D721Med (cell line): ENCODE results near the gene CFAP54.

Experiments used
- DNase-seq: peaks from one replicate; pipeline ENCODE4 v3.0.0; 2011; ENCODE audit warnings: low spot score; ENCODE audit not compliant: insufficient read length
- FAIRE-seq: peaks from 2 replicates; lab custom pipeline; 2011; peaks lifted over from hg19 to GRCh38; lab: Jason Lieb, UNC
- CTCF ChIP-seq: IDR thresholded peaks from 2 replicates; pipeline ENCODE4 v1.5.1; 2012; ENCODE audit warnings: mild to moderate bottlenecking, control low read depth; ENCODE audit not compliant: insufficient read depth; ENCODE audit errors: missing control alignments

Gene CFAP54

GRCh38 chr12:96495155-96495554 is 5.8 kb downstream of the CFAP54 start:
- DNase-seq (no peak), FAIRE-seq (no peak)
- no peak for TF ChIP-seq CTCF

- TF ChIP-seq CTCF: no peak
- no peak for FAIRE-seq
- DNase-seq: no peak
Measured at GRCh38 chr12:96495841-96496545, 6.6 kb downstream of the CFAP54 start.

GRCh38 chr12:96496944-96497343 is 7.6 kb downstream of the CFAP54 start:
- DNase-seq (no peak), FAIRE-seq (no peak)
- no peak for TF ChIP-seq CTCF

- no peak for TF ChIP-seq CTCF
- DNase-seq (no peak), FAIRE-seq (no peak)
Measured at GRCh38 chr12:96497855-96498254, 8.5 kb downstream of the CFAP54 start.

DNA sequence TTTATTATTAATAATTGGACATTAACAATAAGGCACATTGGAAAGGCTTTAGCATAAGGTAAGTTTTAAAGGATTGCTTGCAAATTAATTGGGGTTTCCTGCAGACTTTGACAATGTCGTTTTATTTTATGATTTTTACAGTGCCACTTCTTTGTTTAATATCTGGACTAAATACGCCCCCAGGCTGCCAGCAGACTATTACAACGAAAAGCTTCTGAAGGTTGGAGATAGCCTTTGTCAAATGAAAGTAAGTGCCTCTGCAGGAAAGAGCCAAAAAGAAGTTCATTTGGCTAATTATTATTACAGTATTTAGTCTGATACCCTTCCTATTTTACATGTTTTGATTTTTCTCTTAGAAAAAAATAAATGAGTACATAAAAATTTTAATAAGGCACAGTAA is 11.3 kb downstream of the CFAP54 start:
- no peak for FAIRE-seq
- no peak for DNase-seq
- no peak for TF ChIP-seq CTCF

- no peak for FAIRE-seq
- DNase-seq: no peak
- no peak for TF ChIP-seq CTCF
Measured at GRCh38 chr12:96501133-96501761, 11.9 kb downstream of the CFAP54 start.

DNA sequence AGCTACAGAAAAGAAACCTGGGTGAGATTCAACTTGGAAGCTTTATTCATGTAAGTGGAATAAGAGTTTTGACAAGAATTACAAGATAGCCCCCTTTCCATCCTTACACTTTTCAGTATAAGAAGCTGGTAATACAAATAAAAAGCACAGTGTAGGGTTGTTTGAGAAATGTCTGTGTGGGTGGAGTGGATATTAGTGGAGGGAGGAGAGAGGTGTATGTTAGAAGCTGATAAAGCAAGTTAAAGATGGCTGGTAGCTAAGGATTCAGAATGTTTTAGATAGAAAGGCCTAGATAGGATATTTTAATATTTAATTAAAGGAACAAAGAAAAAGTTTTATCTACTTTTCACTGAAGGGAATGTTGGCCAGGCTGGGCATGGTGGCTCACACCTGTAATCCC is 12.5 kb downstream of the CFAP54 start:
- TF ChIP-seq CTCF: no peak
- FAIRE-seq: no peak

More for the DNA sequence above, 12.5 kb downstream of the CFAP54 start:
- no peak for DNase-seq
